Karpas-422 (cell line): ENCODE data around the gene EVI5. TPM values are rescaled to one million over a fixed set of nuclear protein-coding genes. Genes with fewer than 3 reads are reported as not detected.
"Not testable (repeated sequence)": the region's sequence is repeated elsewhere in the genome, so short reads cannot be mapped to it uniquely, and the experiment has no call there.

ENCODE experiments used
- DNase-seq: peaks from one replicate; pipeline ENCODE4 v3.0.0-alpha.2; 2015
- H2AFZ ChIP-seq: fragments of 200-600 bp; sonication (generic); 2 replicates; pipeline ENCODE4 v1.6.1; 2014; ENCODE audit warnings: antibody characterized with exemption, low read length, mixed read lengths
- H3K27ac ChIP-seq: fragments of 200-600 bp; sonication (generic); 2 replicates; pipeline ENCODE4 v1.5.1; 2014; ENCODE audit warnings: mild to moderate bottlenecking, low read length, moderate library complexity
- H3K27me3 ChIP-seq: fragments of 200-600 bp; sonication (generic); 2 replicates; pipeline ENCODE4 v1.6.1; 2014; ENCODE audit warnings: low read length, mixed read lengths
- H3K36me3 ChIP-seq: fragments of 200-600 bp; sonication (generic); 2 replicates; pipeline ENCODE4 v1.6.1; 2014; ENCODE audit warnings: low read length, mixed read lengths; ENCODE audit not compliant: insufficient read depth
- H3K4me1 ChIP-seq: fragments of 200-600 bp; sonication (generic); 2 replicates; pipeline ENCODE4 v1.6.1; 2014; ENCODE audit warnings: mild to moderate bottlenecking, low read length, mixed read lengths
- H3K4me2 ChIP-seq: fragments of 200-600 bp; sonication (generic); 2 replicates; pipeline ENCODE4 v1.6.1; 2014; ENCODE audit warnings: low read length, low read depth, mild to moderate bottlenecking; ENCODE audit not compliant: poor library complexity, severe bottlenecking
- H3K4me3 ChIP-seq: fragments of 200-600 bp; sonication (generic); 2 replicates; pipeline ENCODE4 v1.5.1; 2014; ENCODE audit warnings: mild to moderate bottlenecking, antibody characterized with exemption, low read length, mixed read lengths
- H3K79me2 ChIP-seq: fragments of 200-600 bp; sonication (generic); 2 replicates; pipeline ENCODE4 v1.6.1; 2014; ENCODE audit warnings: mild to moderate bottlenecking, low read length, mixed read lengths
- H3K9ac ChIP-seq: fragments of 200-600 bp; sonication (generic); 2 replicates; pipeline ENCODE4 v1.6.0; 2014; ENCODE audit warnings: low read length
- H3K9me2 ChIP-seq: fragments of 200-600 bp; sonication (generic), shearing (Covaris generic); replicated peaks from 2 replicates; pipeline ENCODE4 v1.6.0; 2014; ENCODE audit warnings: mild to moderate bottlenecking, low read length, moderate library complexity; ENCODE audit not compliant: insufficient read depth
- H3K9me3 ChIP-seq: fragments of 300-700, 200-600 bp; sonication (generic); 2 replicates; pipeline ENCODE4 v1.6.1; 2014; ENCODE audit warnings: low read length, mixed read lengths
- H4K20me1 ChIP-seq: fragments of 200-600 bp; sonication (generic); 2 replicates; pipeline ENCODE4 v1.6.1; 2014; ENCODE audit warnings: mild to moderate bottlenecking, antibody characterized with exemption, low read length, low read depth; ENCODE audit not compliant: insufficient read depth
- total RNA-seq: library from RNA; depleted of rRNA; stranded (reverse); fragments of >200 nt; shearing (Covaris generic); gene quantifications from 2 replicates; pipeline ENCODE4 v1.2.3, GENCODE V29; 2014; ENCODE audit warnings: low replicate concordance

The EVI5 gene
- total RNA-seq, 1 experiment from 2014 or later: 11.4 TPM

DNA sequence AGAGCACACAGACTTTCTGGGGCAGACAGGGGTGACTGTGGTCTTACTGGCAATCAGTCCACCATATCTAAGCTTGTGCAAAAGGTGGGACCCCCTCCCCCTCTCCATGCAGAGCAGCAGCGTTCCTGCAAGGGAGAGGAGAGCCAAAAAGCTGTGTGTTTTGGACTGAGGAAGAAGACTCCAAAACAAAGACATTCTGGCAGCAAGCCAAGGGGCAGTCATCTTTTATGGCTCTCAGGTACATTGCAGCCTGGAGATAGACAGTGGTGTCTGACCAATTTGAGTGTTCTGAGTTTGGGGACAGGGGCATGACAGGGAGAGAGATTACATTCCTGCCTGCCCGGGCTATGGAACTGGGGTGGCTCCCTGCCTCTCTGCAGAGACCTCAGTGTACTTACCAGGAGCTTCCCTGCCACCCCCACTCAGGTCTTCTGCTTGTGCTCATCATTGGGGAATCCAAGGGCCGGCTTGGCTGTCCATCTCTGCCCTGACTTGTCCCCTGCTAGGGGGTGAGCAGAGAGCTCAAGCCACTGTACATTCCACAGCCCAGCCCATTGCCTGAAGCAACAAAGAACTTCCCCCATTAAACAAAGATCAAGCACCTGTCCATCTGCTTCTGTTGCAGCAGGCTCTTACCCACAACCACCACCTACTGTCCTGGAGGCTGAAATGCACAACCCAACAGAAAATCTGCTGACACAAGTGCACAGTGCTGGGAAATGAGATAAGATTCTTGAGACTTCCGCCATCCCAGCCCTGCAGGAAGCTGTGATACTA is 131.1 kb downstream of the EVI5 start:
- H2AFZ ChIP-seq: no peak overlapping the region
- H3K27ac ChIP-seq: no peak overlapping the region
- H3K36me3 ChIP-seq: no peaks in the 10 kb centered on the region
- H3K9me2 ChIP-seq: no peaks in the 10 kb centered on the region
- H3K27me3 ChIP-seq: no peaks in the 10 kb centered on the region
- H3K79me2 ChIP-seq: no peaks in the 10 kb centered on the region
- no peak overlapping the region for H3K4me2 ChIP-seq
- no peak for DNase-seq
- H4K20me1 ChIP-seq: no peaks in the 10 kb centered on the region
- no peak overlapping the region for H3K4me3 ChIP-seq
- H3K9ac ChIP-seq: no peak overlapping the region
- H3K9me3 ChIP-seq: no peaks in the 10 kb centered on the region; the same call in none of the 2 replicates
- no peaks in the 10 kb centered on the region for H3K4me1 ChIP-seq

DNA sequence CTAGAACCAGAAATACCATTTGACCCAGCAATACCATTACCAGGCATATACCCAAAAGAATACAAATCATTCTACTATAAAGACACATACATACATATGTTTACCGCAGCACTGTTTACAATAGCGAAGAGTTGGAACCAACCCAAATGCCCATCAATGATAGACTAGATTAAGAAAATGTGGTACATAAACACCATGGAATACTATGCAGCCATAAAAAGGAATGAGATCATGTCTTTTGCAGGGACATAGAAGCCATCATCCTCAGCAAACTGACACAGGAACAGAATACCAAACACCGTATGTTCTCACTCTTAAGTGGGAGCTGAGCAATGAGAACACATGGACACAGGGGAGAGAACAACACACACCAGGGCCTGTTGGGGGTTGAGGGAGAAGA is 144.2 kb downstream of the EVI5 start:
- not testable (repeated sequence) for H3K9me2 ChIP-seq, H3K4me3 ChIP-seq, H3K79me2 ChIP-seq, DNase-seq, H3K27me3 ChIP-seq, H3K9ac ChIP-seq, H3K9me3 ChIP-seq, H3K36me3 ChIP-seq, H2AFZ ChIP-seq, H3K4me2 ChIP-seq, H3K27ac ChIP-seq, H4K20me1 ChIP-seq
- H3K4me1 ChIP-seq: peaks cover 15% of the 10 kb centered on the region

DNA sequence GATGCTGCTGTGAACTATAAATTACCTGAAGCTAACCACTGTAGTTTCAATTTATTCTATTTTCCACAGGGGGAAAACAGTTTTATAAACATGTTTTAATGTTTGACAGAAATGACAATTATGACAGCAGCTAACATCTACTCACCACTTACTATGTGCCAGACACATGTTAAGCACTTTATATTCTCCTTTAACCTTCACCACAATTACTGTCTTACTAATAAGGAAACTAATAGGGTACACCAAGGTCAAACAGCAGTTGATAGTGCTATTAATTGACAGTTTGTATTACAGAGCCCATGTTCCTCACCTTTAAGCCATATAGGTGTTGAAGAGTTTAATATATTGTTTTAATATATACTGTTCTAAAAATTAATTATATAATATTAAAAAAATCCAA is 146.4 kb downstream of the EVI5 start:
- no peak for DNase-seq
- no peaks in the 10 kb centered on the region for H3K36me3 ChIP-seq
- no peaks in the 10 kb centered on the region for H3K79me2 ChIP-seq
- no peaks in the 10 kb centered on the region for H3K9me3 ChIP-seq
- peaks cover 15% of the 10 kb centered on the region for H3K4me1 ChIP-seq
- no peak overlapping the region for H3K4me3 ChIP-seq
- no peak overlapping the region; the same call in 1 of the 2 replicates for H2AFZ ChIP-seq
- no peaks in the 10 kb centered on the region for H4K20me1 ChIP-seq
- no peak overlapping the region for H3K9ac ChIP-seq
- H3K27me3 ChIP-seq: no peaks in the 10 kb centered on the region
- no peak overlapping the region for H3K27ac ChIP-seq
- H3K9me2 ChIP-seq: no peaks in the 10 kb centered on the region
- H3K4me2 ChIP-seq: peak overlapping the region; percentile 17

DNA sequence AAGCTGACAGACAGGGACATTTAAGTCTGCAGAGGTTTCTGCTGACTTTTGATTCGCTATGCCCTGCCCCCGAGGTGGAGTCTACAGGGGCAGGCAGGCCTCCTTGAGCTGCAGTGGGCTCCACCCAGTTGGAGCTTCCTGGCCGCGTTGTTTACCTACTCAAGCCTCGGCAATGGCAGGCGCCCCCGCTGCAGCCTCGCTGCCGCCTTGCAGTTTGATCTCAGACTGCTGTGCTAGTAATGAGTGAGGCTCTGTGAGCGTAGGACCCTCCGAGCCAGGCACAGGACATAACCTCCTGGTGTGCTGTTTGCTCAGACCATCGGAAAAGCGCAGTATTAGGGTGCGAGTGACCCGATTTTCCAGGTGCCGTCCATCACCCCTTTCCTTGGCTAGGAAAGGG is 149.7 kb downstream of the EVI5 start:
- not testable (repeated sequence) for H3K27me3 ChIP-seq, DNase-seq, H3K4me3 ChIP-seq, H4K20me1 ChIP-seq, H3K9me3 ChIP-seq, H3K79me2 ChIP-seq, H2AFZ ChIP-seq, H3K4me2 ChIP-seq, H3K9me2 ChIP-seq, H3K36me3 ChIP-seq, H3K9ac ChIP-seq, H3K27ac ChIP-seq
- H3K4me1 ChIP-seq: peaks cover 15% of the 10 kb centered on the region

DNA sequence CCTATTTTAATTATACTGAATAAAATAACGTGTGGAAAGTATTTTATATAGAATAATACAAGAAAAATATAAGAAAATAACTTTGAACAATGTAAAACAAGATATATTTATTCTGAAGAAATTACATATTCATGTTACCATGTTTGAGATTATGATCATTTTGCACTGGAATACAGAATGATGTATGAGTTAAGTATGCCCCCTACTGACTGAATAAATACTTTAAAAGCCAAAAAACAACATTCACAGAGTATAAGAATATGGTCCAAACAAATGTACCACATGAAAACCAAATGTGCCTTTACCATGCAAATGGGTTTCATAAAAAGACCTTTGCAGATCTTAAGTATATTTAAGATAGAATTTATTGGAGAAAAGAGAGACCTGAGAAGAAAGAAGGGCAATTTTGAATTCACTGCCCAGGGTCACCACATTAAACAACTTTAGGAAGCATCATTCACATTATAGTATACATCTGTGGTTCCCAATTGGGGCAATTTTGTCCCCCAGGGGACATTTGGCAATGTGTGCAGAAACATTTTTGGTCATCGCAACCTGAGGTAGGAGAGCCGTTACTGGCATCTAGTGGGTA is 161.6 kb downstream of the EVI5 start:
- Histone ChIP-seq H4K20me1 (no peaks in the 10 kb centered on the region), H3K27me3 (no peaks in the 10 kb centered on the region), H2AFZ (no peak overlapping the region), H3K36me3 (no peaks in the 10 kb centered on the region), H3K9me2 (no peaks in the 10 kb centered on the region), H3K4me2 (no peak overlapping the region), H3K9me3 (no peaks in the 10 kb centered on the region), H3K4me1 (peaks cover 10% of the 10 kb centered on the region; the same call in 1 of the 2 replicates), H3K79me2 (no peaks in the 10 kb centered on the region), H3K27ac (no peak overlapping the region), H3K9ac (no peak overlapping the region), H3K4me3 (no peak overlapping the region)
- peak; percentile 63 for DNase-seq

DNA sequence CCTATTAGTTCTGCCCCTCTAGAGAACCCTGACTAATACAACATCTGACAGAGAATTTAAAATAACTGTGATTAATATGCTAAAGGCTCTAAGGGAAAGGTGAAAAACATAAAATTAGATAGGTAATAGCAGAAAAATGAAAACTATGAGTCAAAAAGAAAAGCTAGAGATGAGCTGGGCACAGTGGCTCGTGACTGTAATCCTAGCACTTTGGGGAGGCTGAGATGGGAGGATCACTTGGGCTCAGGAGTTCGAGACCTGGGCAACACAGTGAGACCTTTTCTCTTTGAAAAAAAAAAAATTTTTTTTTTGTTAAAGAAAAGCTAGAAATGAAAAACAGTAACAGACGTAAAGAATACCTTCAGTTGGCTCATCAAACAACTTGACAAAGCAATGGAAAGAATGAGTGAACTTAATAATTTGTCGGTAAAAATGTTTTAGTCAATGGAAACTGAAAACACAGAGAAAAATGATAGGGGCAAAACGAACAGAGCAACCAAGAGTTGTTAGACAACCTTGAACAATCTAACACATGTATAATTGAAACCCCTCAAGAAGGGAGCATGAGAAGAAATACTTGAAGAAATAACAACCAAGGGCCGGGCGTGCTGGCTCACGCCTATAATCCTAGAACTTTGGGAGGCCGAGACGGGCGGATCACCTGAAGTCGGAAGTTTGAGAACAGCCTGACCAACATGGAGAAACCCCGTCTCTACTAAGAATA is 165.3 kb downstream of the EVI5 start:
- H3K9ac ChIP-seq: no peak overlapping the region
- H3K79me2 ChIP-seq: no peaks in the 10 kb centered on the region
- no peaks in the 10 kb centered on the region for H3K9me3 ChIP-seq
- DNase-seq: no peak
- no peaks in the 10 kb centered on the region for H3K9me2 ChIP-seq
- H3K36me3 ChIP-seq: no peaks in the 10 kb centered on the region
- no peak overlapping the region for H3K4me3 ChIP-seq
- no peaks in the 10 kb centered on the region for H3K27me3 ChIP-seq
- no peaks in the 10 kb centered on the region for H4K20me1 ChIP-seq
- no peak overlapping the region for H3K27ac ChIP-seq
- H3K4me1 ChIP-seq: no peaks in the 10 kb centered on the region
- H2AFZ ChIP-seq: no peak overlapping the region
- H3K4me2 ChIP-seq: no peak overlapping the region

DNA sequence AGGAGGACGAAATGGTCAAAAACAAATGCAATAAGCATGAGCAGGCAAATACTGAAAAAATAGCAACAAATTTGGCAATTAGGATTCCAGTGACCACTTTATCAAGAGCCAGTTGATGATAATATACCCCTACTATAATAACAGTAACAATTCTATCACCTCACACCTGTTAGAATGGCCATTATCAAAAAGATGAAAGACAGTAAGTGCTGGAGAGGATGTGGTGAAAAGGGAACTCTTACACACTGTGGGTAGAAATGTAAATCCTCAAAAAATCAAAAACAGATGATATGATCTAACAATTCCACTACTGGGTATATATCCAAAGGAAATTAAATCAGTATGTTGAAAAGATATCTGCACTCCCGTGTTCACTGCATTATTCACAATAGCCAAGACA is 183.9 kb downstream of the EVI5 start:
- Histone ChIP-seq H3K4me1 (peaks cover 6% of the 10 kb centered on the region), H3K9me2 (no peaks in the 10 kb centered on the region), H3K9me3 (no peaks in the 10 kb centered on the region), H3K36me3 (no peaks in the 10 kb centered on the region), H3K4me3 (no peak overlapping the region), H2AFZ (no peak overlapping the region), H3K9ac (no peak overlapping the region), H3K27ac (no peak overlapping the region), H3K27me3 (no peaks in the 10 kb centered on the region), H3K4me2 (no peak overlapping the region), H4K20me1 (no peaks in the 10 kb centered on the region), H3K79me2 (no peaks in the 10 kb centered on the region)
- no peak for DNase-seq

DNA sequence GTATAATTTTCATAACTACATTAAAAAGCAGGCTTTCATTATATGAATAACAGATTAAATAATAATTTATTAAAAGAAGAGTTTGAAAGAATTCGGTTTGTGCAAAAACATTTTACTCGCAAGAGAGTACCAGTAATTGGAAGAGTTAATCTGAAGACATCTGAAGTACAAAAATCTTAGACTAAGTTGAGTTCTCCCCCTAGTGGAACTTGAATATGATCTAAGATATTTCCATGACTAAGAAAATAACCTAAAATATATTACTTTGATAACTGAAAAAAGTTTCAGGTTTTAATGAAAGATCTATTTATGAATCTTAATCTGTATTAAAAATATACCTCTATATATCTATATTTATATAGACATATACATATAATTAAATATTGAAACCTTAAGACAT is 185.7 kb downstream of the EVI5 start:
- Histone ChIP-seq H3K9me2 (no peaks in the 10 kb centered on the region), H3K9me3 (no peaks in the 10 kb centered on the region), H3K27ac (no peak overlapping the region), H2AFZ (no peak overlapping the region), H3K27me3 (no peaks in the 10 kb centered on the region), H3K79me2 (no peaks in the 10 kb centered on the region), H3K9ac (no peak overlapping the region), H3K4me1 (peaks cover 6% of the 10 kb centered on the region), H3K4me3 (no peak overlapping the region), H3K36me3 (no peaks in the 10 kb centered on the region), H4K20me1 (no peaks in the 10 kb centered on the region), H3K4me2 (no peak overlapping the region)
- DNase-seq: peak; percentile 65
